K562 treated with DMSO at 1 percent for 24 hours (cell line): ENCODE measurements around the gene WDFY3. TPM values are rescaled to one million over a fixed set of nuclear protein-coding genes. Genes with fewer than 3 reads are reported as not detected.

Source experiments
- total RNA-seq: library from RNA; unstranded; fragments of 300-600 nt; gene quantifications from 2 replicates; pipeline ENCODE4 v1.2.3, GENCODE V29; 2022; ENCODE audit warnings: low read depth; ENCODE audit not compliant: insufficient read depth

Gene WDFY3
- 3.8 and 7.4 TPM in 2 replicates for total RNA-seq

GRCh38 chr4:84966382-84967242, at the start of gene WDFY3:
Gene WDFY3 (minus strand): TSS chr4:84966690. CDS start chr4:84860591, 106,099 bp downstream.

